Measurements from ENCODE around the gene FOXN3. TPM values are rescaled to one million over a fixed set of nuclear protein-coding genes. Genes with fewer than 3 reads are reported as not detected.

FOXN3 gene
- polyA plus RNA-seq, 1 donor (not counting 4 experiments of a cell fraction or from before 2014, with no cell fraction given) = 10.2 TPM

GRCh38 chr14:89242652-89243279, 174.3 kb downstream of the FOXN3 start:
- dilution Hi-C loops (cut with MboI; ENCODE audit: extremely low pct_ligation_motif_present, low sequenced_read_pairs) = no loop called here
- Histone ChIP-seq H4K20me1 (ENCODE audit: control insufficient read depth, extremely low read depth, insufficient read depth, low read length) (no peaks in the 10 kb centered on the region), H3K4me1 (ENCODE audit: control insufficient read depth, extremely low read depth, insufficient read depth, low read length) (peaks cover 10% of the 10 kb centered on the region)

DNA sequence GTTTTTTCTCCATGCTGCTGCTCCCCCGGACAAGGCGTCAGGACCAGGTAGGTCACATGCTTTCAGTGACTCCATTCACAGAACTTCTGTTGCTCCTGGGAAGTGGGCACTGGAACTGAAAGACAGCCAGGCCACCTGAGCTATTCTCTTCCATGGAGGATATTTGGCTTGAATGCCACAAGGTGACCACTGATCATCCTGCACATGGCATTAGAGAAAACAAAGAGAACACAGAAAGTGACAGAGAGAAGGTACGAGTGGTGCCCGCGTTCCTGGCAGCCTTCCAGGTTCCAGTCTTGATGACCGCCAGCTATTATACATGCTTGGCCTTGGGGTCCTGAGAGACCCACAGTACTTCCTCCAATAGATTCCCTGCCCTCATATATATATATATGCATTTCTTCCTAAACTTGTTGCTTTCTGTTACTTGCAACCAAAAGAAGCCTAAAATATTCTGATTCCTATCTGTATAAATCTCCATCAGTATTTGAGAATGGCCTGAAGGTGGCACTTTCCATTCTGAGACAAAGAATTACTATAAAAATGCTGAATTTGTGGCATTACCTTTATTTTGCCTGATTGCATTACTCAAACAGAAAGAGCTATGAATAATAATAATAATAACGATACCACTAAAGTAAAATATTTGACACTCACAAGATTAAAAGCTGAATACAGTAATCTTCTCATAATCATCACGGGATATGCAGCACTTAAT, 174.9 kb downstream of the FOXN3 start:
- Histone ChIP-seq H3K4me3 (ENCODE audit: control insufficient read depth in 2 of 3, extremely low read depth in 1 of 3, insufficient read depth in 2 of 3, low read depth in 1 of 3, low read length in 3 of 3) (no peak overlapping the region), H2AFZ (ENCODE audit: control insufficient read depth, low read length) (no peak overlapping the region), H3K36me3 (ENCODE audit: control insufficient read depth in 2 of 2, extremely low read depth in 1 of 2, insufficient read depth in 2 of 2, low read length in 2 of 2) (no peaks in the 10 kb centered on the region), H3K27me3 (ENCODE audit: control insufficient read depth, extremely low read depth, insufficient read depth, low read length) (no peaks in the 10 kb centered on the region), H3K27ac (ENCODE audit: control insufficient read depth, insufficient read depth, low read length) (no peak overlapping the region), H3K4me1 (ENCODE audit: control insufficient read depth, extremely low read depth, insufficient read depth, low read length) (peaks cover 10% of the 10 kb centered on the region), H3K79me2 (ENCODE audit: control insufficient read depth, insufficient read depth, low read length) (no peaks in the 10 kb centered on the region), H3K9me3 (ENCODE audit: control insufficient read depth, low read depth, low read length) (no peaks in the 10 kb centered on the region), H4K20me1 (ENCODE audit: control insufficient read depth, extremely low read depth, insufficient read depth, low read length) (no peaks in the 10 kb centered on the region), H3K4me2 (ENCODE audit: control insufficient read depth, extremely low read depth, insufficient read depth, low read depth, low read length) (no peak overlapping the region), H3K9ac (ENCODE audit: control insufficient read depth, extremely low read depth, insufficient read depth, low read length) (no peak overlapping the region), H3K9me1 (ENCODE audit: control insufficient read depth, extremely low read depth, insufficient read depth, low read length) (no peaks in the 10 kb centered on the region)
- DNase-seq (ENCODE audit: low read depth, low spot score) (no peak), FAIRE-seq (no peak)
- TF ChIP-seq, protein P1, sequence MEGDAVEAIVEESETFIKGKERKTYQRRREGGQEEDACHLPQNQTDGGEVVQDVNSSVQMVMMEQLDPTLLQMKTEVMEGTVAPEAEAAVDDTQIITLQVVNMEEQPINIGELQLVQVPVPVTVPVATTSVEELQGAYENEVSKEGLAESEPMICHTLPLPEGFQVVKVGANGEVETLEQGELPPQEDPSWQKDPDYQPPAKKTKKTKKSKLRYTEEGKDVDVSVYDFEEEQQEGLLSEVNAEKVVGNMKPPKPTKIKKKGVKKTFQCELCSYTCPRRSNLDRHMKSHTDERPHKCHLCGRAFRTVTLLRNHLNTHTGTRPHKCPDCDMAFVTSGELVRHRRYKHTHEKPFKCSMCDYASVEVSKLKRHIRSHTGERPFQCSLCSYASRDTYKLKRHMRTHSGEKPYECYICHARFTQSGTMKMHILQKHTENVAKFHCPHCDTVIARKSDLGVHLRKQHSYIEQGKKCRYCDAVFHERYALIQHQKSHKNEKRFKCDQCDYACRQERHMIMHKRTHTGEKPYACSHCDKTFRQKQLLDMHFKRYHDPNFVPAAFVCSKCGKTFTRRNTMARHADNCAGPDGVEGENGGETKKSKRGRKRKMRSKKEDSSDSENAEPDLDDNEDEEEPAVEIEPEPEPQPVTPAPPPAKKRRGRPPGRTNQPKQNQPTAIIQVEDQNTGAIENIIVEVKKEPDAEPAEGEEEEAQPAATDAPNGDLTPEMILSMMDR (optimal IDR thresholded peaks at IDR 0.05 in 1 of 3, IDR thresholded peaks at IDR 0.05 in 1 of 3, conservative IDR thresholded peaks at IDR 0.05 in 1 of 3; ENCODE audit: extremely low read depth in 1 of 3, insufficient read depth in 2 of 3, low read length in 3 of 3) = no peak
- TF ChIP-seq EZH2 (IDR thresholded peaks at IDR 0.05; ENCODE audit: low read length) = no peak
- dilution Hi-C loops (cut with MboI; ENCODE audit: extremely low pct_ligation_motif_present, low sequenced_read_pairs) = no loop called here

More at GRCh38 chr14:89242652-89243279, 174.3 kb downstream of the FOXN3 start:
- no peaks in the 10 kb centered on the region for H3K9me3 ChIP-seq (ENCODE audit: control insufficient read depth, low read depth, low read length)
- no peaks in the 10 kb centered on the region for H3K27me3 ChIP-seq (ENCODE audit: control insufficient read depth, extremely low read depth, insufficient read depth, low read length)
- H3K36me3 ChIP-seq (ENCODE audit: control insufficient read depth in 2 of 2, extremely low read depth in 1 of 2, insufficient read depth in 2 of 2, low read length in 2 of 2) = no peaks in the 10 kb centered on the region
- no peak overlapping the region for H3K4me3 ChIP-seq (ENCODE audit: control insufficient read depth in 2 of 3, extremely low read depth in 1 of 3, insufficient read depth in 2 of 3, low read depth in 1 of 3, low read length in 3 of 3)
- H3K4me2 ChIP-seq (ENCODE audit: control insufficient read depth, extremely low read depth, insufficient read depth, low read depth, low read length) = no peak overlapping the region
- TF ChIP-seq, protein P1 (optimal IDR thresholded peaks at IDR 0.05 in 1 of 3, IDR thresholded peaks at IDR 0.05 in 1 of 3, conservative IDR thresholded peaks at IDR 0.05 in 1 of 3; ENCODE audit: extremely low read depth in 1 of 3, insufficient read depth in 2 of 3, low read length in 3 of 3) = no peak
- TF ChIP-seq EZH2 (IDR thresholded peaks at IDR 0.05; ENCODE audit: low read length) = no peak
- DNase-seq (ENCODE audit: low read depth, low spot score) = no peak
- no peaks in the 10 kb centered on the region for H3K79me2 ChIP-seq (ENCODE audit: control insufficient read depth, insufficient read depth, low read length)
- no peak overlapping the region for H3K27ac ChIP-seq (ENCODE audit: control insufficient read depth, insufficient read depth, low read length)
- H2AFZ ChIP-seq (ENCODE audit: control insufficient read depth, low read length) = no peak overlapping the region
- H3K9me1 ChIP-seq (ENCODE audit: control insufficient read depth, extremely low read depth, insufficient read depth, low read length) = no peaks in the 10 kb centered on the region
- no peak for FAIRE-seq
- H3K9ac ChIP-seq (ENCODE audit: control insufficient read depth, extremely low read depth, insufficient read depth, low read length) = no peak overlapping the region
